GM19468 (cell line): ENCODE measurements around the gene IL23A.
A peak's percentile ranks its signal among the peaks of the same experiment; 100 is the strongest.
"Not testable (repeated sequence)": the region's sequence is repeated elsewhere in the genome, so short reads cannot be mapped to it uniquely, and the experiment has no call there.

Experiments used
- ATAC-seq: cut with Tn5 transposase; IDR thresholded peaks from one replicate; pipeline ENCODE4 v1.9.1; 2021; ENCODE audit warnings: mild to moderate bottlenecking, moderate library complexity, moderate number of reproducible peaks; ENCODE audit not compliant: unreplicated experiment; ENCODE audit errors: extremely low read depth

IL23A gene

DNA sequence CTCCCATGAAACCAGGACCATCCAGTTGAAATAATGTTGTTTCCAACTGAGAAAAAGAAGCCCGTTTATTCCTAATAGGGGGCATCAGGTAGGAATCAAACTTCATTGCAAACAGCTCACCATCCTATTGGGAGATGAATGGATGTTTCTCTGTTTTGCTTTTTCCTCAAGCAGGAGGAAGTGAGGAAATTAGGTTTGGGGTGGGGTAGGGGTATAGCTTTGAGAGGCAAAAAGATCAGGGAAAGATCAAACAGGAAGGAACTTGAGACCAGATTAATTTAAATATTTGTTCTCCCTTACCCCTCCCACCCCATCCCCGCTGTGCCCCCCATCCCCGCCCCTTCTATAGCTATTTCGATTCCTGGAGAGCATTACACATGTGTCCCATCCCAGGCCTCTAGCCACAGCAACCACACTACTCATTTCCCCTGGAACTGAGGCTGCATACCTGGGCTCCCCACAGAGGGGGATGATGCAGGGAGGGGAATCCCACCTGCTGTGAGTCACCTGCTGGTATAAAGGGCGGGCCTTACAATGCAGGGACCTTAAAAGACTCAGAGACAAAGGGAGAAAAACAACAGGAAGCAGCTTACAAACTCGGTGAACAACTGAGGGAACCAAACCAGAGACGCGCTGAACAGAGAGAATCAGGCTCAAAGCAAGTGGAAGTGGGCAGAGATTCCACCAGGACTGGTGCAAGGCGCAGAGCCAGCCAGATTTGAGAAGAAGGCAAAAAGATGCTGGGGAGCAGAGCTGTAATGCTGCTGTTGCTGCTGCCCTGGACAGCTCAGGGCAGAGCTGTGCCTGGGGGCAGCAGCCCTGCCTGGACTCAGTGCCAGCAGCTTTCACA, at the start of gene IL23A:
Gene IL23A, plus strand, starts transcription at position 577 of the 850 bp plus-strand sequence. Its CDS starts 161 bp downstream, at position 738.
- ATAC-seq, result no peak

- no peak for ATAC-seq
These were observed 44.9 kb upstream of the IL23A start for GRCh38 chr12:56293795-56294194.

DNA sequence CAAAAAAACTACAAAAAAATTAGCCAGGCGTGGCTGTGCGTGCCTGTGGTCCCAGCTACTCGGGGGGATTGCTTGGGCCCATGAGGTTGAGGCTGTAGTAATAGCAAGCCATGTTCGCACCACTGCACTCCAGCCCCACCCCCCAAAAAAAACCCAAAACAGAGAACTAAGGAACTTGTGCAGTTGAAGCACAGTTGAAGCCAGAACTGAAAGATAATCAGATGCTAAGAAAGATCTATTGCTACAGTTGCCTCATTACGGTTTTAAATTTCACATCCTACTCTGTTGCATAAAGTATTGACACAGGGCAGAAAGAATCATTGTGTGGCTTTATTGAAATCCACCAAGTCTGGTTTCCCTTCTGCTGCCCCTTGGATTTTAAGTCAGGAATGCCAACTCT, 42.4 kb upstream of the IL23A start:
- ATAC-seq, result no peak

DNA sequence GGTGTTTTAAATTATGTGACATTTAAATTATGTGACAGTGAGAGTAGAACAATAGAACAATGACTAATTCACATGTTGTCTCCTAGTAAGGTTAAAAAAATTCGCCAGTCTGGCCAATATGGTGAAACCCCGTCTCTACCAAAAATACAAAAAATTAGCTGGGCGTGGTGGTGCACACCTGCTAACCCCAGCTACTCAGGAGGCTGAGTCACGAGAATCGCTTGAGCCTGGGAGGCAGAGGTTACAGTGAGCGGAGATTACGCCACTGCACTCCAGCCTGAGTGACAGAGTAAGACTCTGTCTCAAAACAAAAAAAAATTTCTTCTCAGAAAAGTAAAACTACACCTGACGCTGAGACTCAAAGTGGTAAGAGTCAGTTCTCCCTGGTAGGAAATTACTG, 41.3 kb upstream of the IL23A start:
- no peak for ATAC-seq

DNA sequence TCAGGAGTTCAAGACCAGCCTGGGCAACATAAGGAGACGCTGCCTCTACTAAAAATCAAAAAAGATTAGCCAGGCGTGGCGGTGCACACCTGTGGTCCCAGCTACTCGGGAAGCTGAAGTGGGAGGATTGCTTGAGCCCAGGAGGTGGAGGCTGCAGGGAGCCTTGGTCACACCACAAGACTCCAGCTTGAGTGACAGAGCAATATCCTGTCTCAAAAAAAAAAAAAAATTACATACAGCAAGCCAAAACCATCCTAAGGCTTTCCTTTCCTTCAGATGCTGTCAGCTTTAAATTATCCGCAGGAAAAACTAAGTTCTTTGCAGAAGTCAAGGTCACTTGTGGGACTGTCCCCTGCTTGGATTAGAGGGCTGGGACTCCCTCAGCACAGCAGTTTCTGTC, 39.9 kb upstream of the IL23A start:
- ATAC-seq, result no peak

DNA sequence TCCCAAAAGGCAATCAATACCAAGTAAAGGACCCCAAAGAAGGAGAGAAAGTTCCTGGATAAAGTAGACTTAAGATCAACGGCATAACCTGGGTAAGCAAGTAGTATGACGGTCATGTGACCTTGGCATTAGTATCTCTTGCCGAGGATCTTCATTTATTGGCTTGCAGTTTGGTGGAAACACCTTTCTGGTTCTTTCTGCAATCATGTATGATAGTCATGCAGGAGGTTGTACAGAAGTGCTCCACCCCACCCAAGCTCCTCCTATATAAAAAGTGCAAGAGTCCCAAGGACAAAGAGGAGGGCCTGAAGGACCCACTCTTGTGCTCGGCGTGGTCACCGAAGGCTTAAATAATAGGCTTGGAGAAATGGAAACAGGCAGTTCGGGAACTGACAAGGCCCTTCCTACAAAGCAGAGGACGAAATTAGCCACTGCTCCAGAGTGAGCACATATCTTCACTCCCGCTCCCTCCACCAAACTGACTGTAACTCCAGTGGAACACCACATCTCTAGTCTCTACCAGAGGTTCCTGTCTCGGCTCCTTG, 39.3 kb upstream of the IL23A start:
- no peak for ATAC-seq

DNA sequence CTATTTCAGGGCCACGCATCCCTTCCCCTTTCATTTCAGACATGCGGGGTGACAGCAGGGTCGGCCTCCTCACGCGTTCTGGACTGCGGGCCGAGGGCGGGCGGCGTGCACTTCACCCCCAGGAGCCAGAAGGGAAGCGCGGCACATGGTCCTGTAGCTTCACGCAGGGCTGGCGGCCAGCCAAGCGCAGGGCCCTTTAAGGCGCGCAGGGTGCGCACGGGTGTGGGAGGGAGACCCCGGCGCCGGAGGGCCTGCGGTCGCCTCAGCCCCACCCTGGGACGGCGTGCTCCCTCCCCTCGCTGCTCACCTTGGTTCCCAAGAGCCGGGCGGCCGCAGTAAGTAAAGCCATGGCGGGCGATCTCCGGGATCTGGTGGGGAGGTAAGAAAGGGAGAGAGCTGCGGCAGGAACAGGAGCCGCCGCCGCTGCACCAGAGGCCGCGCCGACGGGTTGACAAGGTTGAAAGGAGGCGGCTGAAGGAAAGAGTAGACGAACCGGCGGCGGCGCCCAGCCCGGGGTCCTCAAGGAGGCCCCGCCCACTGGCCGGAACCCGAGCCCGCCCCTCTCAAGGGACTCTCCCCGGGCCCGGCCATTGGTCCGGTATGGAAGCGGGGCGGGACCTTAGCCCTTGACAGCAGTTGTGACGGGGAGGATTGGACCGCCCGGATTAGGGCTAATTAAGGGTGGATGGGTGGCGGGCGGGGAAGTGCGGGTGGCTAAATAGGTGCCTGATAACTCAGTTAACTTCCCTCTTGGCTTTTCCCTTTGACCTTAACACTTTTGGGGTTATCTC, 38.6 kb upstream of the IL23A start, which contains the start of gene CS:
Gene CS, minus strand, starts transcription at position 478 of the 791 bp plus-strand sequence. Its CDS starts 129 bp downstream, at position 349.
- peak; percentile 72 for ATAC-seq

GRCh38 chr12:56300644-56301464, 37.8 kb upstream of the IL23A start:
- no peak for ATAC-seq

- ATAC-seq, result no peak
These were observed 34.4 kb upstream of the IL23A start for GRCh38 chr12:56304276-56304675.

GRCh38 chr12:56304872-56305590, 33.7 kb upstream of the IL23A start:
- no peak for ATAC-seq

DNA sequence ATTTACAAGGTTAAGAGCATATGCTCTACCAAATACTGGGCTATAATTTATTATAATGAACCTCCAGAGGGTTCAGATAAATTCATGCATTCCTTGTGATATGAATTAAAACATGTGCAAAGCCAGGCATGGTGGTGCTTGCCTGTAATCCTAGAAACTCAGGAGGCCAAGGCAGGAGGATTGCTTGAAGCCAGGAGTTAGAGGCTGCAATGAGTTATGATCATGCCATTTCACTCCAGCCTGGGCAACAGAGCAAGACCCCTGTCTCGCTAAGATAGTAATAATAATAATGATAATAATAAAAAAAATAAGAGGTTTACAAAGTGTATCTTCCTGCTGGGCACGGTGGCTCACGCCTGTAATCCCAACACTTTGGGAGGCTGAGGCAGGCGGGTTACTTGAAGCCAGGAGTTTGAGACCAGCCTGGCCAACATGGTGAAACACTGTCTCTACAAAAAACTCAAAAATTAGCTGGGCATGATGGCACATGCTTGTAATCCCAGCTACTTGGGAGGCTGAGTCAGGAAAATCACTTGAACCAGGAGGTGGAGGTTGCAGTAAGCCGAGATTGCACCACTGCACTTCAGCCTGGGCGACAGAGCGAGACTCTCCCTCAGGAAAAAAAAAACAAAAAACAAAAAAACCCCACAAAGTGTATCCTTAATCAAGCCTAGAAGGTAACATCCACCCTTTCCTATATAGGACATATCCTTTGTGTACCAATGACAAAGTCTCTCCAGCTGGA, 31.3 kb upstream of the IL23A start:
- no peak for ATAC-seq

DNA sequence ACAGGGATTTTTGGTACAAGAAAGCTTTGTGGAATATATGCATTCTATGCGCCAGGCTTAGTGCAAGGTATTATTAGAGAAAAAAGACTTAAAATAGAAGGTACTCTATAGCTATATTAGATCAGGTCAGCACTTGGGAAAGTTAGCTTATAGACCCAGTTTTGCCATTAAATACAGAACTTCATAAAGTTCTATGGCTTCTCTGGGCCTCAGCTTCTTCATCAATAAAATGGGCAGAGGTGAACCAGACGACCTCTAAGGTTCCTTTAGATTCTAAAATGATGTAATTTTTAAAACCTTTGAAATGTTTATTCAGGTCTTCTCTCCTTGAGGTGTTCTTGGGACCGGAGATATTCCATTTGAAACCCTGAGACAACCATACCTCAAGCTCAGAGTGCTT, 30.0 kb upstream of the IL23A start:
- no peak for ATAC-seq

GRCh38 chr12:56311003-56311402, 27.7 kb upstream of the IL23A start:
- no peak for ATAC-seq

DNA sequence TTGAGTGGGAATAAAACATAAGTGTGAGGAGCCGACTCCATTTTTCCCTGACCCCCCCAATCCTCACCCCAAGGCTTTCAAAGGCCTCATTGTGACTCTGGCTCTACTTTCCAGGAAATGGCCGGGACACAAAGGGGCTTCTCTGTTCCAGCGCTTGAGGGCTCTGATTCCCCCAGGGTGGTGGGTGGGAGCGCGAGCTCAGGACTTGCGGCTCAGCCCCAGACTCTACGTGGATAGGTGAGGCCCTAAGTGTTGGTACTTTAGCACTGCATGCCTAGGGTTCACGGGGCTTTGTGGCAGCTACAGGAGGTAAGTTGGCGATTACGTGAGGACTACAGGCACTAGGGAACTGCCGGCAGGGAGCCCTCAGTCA, 23.4 kb upstream of the IL23A start:
- no peak for ATAC-seq

GRCh38 chr12:56315622-56316473, 22.8 kb upstream of the IL23A start, which contains the start of gene CNPY2:
TSS of gene CNPY2 (minus strand) at chr12:56315988. CDS start at chr12:56315217, 771 bp downstream.
- peak; percentile 83 for ATAC-seq

- no peak for ATAC-seq
These were observed 21.0 kb upstream of the IL23A start for GRCh38 chr12:56317675-56318074.

- ATAC-seq, result no peak
These were observed 17.7 kb upstream of the IL23A start for GRCh38 chr12:56321027-56321426.

- not testable (repeated sequence) for ATAC-seq
These were observed 17.1 kb upstream of the IL23A start for GRCh38 chr12:56321610-56322009.
